Measurements from ENCODE around the gene CDC42BPB. TPM values are rescaled to one million over a fixed set of nuclear protein-coding genes. Genes with fewer than 3 reads are reported as not detected.

The CDC42BPB gene
- total and polyA plus RNA-seq, 2 of the 4 experiments (the other 2 are of a cell fraction) = 49.1 to 81.4 TPM

DNA sequence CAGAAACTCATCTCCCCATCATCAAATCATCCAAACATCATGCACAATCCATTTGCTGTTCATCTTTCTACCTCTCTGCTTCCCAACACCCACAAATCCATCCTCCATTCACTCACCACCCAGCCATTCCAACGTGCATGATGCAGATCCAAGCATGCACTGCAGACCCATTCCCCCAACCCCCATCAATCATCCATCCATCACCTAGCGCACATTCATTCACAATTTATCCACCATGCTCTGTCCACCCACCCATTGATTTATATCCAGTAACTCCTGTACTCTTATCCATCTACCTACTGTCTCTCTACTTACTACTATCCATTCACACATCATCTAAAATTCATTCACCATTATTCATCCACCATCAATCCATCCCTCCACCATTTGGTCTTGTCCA is 138.9 kb downstream of the CDC42BPB start:
- Histone ChIP-seq H3K4me3 (ENCODE audit: insufficient read depth, low read depth, low read length) (no peak overlapping the region), H3K4me2 (ENCODE audit: low read depth, low read length) (no peak overlapping the region), H3K9me3 (ENCODE audit: control insufficient read depth, insufficient read depth, low read length) (peaks cover 2% of the 10 kb centered on the region; the same call in 1 of the 2 replicates), H3K9ac (ENCODE audit: low read depth, low read length) (no peak overlapping the region), H2AK9ac (replicated peaks; ENCODE audit: low read depth, low read length, poor library complexity) (no peak overlapping the region), H3K56ac (ENCODE audit: extremely low read depth, insufficient read depth, low read length) (no peak overlapping the region), H3K4me1 (ENCODE audit: control insufficient read depth, insufficient read depth, low read length) (no peaks in the 10 kb centered on the region), H3K27me3 (ENCODE audit: control insufficient read depth, insufficient read depth, low read length) (peaks cover 17% of the 10 kb centered on the region), H2BK120ac (ENCODE audit: low read depth, low read length) (no peak overlapping the region), H2BK15ac (ENCODE audit: low read depth, low read length) (no peak overlapping the region), H4K8ac (ENCODE audit: low read depth in 2 of 2, low read length in 2 of 2) (no peak overlapping the region), H2AK5ac (ENCODE audit: low read depth, low read length) (no peak overlapping the region), H2AFZ (replicated peaks; ENCODE audit: low read length, poor library complexity) (no peak overlapping the region), H3K79me1 (ENCODE audit: low read depth in 1 of 2, low read length in 2 of 2) (no peaks in the 10 kb centered on the region), H4K20me1 (ENCODE audit: insufficient read depth, low read length) (no peaks in the 10 kb centered on the region; the same call in 1 of the 2 replicates), H4K5ac (ENCODE audit: low read depth, low read length) (no peak overlapping the region), H2BK5ac (ENCODE audit: low read depth, low read length, poor library complexity, severe bottlenecking) (no peak overlapping the region), H3K36me3 (ENCODE audit: control insufficient read depth, insufficient read depth, low read length) (no peaks in the 10 kb centered on the region), H3K4ac (ENCODE audit: low read depth, low read length) (no peak overlapping the region), H3K18ac (ENCODE audit: low read depth, low read length) (no peak overlapping the region), H4K91ac (ENCODE audit: insufficient read depth, low read depth, low read length) (no peak overlapping the region), H3K23ac (ENCODE audit: low read depth, low read length) (no peak overlapping the region), H3K14ac (replicated peaks; ENCODE audit: low read depth, low read length) (no peak overlapping the region), H3K27ac (ENCODE audit: insufficient read depth, low read length) (no peak overlapping the region), H2BK20ac (ENCODE audit: low read depth, low read length) (no peak overlapping the region), H3K9me1 (ENCODE audit: insufficient read depth, low read length) (0 out of 2 replicates have a peak, but pooled peaks cover 3% of the 10 kb centered on the region)
- intact Hi-C loops (cut with micrococcal nuclease) (loop anchor here (1.0 to 10.0 kb wide), 3 partner anchors 143 to 396 kb away; partner anchors contain the start of gene RCOR1), dilution Hi-C loops (cut with HindIII; ENCODE audit: low sequenced_read_pairs, unreplicated experiment) (no loop called here), in situ Hi-C loops (cut with MboI; ENCODE audit: low sequenced_read_pairs) (loop anchor here (10.0 kb wide), 2 partner anchors 144 to 224 kb away; partner anchors contain the start of gene TRAF3)
- CTCF ChIA-PET = interaction anchor here (0.8 kb wide), 1 partner anchor 216 kb away, joined by 3 read pairs; no protein-coding TSS in a partner anchor
- BruUV-seq (replicated peaks) = no TSS peak
- WGBS, 2 experiments (ENCODE audit: extremely low coverage in 2 of 2, insufficient read length in 1 of 2) = 11% methylated on average over 1 of the region's 2 CpGs; no CpG with 5 or more reads in 1 of the 2 experiments
- no peak for ATAC-seq (ENCODE audit: low read depth)
- POLR2A ChIA-PET (ENCODE audit: unreplicated experiment) = no interaction called here
- no peak for DNase-seq
- TF ChIP-seq CHD1 (IDR thresholded peaks at IDR 0.05; ENCODE audit: low read depth, low read length) (no peak), MAZ (IDR thresholded peaks at IDR 0.05; ENCODE audit: borderline replicate concordance, low read depth, low read length) (no peak), POLR2A (IDR thresholded peaks at IDR 0.05; ENCODE audit: low read depth, low read length) (no peak), SMC3 (IDR thresholded peaks at IDR 0.05; ENCODE audit: low read depth, low read length) (no peak), NFE2L2 (IDR thresholded peaks at IDR 0.05; ENCODE audit: low read depth, low read length) (no peak), CEBPB (IDR thresholded peaks at IDR 0.05; ENCODE audit: low read depth, low read length) (no peak), RFX5 (IDR thresholded peaks at IDR 0.05; ENCODE audit: low read depth, low read length) (no peak), FOS (IDR thresholded peaks at IDR 0.05; ENCODE audit: low read depth, low read length) (no peak), RCOR1 (IDR thresholded peaks at IDR 0.05; ENCODE audit: insufficient replicate concordance, low read length) (no peak), MAFK (IDR thresholded peaks at IDR 0.05; ENCODE audit: low read depth, low read length) (no peak), RAD21 (IDR thresholded peaks at IDR 0.05; ENCODE audit: low read length) (no peak), BHLHE40 (IDR thresholded peaks at IDR 0.05; ENCODE audit: low read depth, low read length) (no peak), MXI1 (IDR thresholded peaks at IDR 0.05; ENCODE audit: borderline replicate concordance, low read depth, low read length) (no peak), CTCF (conservative IDR thresholded peaks at IDR 0.05; ENCODE audit: low read depth, low read length) (no peak), USF2 (IDR thresholded peaks at IDR 0.05; ENCODE audit: low read depth, low read length) (no peak)
- TF ChIP-seq, protein P1, sequence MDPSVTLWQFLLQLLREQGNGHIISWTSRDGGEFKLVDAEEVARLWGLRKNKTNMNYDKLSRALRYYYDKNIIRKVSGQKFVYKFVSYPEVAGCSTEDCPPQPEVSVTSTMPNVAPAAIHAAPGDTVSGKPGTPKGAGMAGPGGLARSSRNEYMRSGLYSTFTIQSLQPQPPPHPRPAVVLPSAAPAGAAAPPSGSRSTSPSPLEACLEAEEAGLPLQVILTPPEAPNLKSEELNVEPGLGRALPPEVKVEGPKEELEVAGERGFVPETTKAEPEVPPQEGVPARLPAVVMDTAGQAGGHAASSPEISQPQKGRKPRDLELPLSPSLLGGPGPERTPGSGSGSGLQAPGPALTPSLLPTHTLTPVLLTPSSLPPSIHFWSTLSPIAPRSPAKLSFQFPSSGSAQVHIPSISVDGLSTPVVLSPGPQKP (IDR thresholded peaks at IDR 0.05; ENCODE audit: borderline replicate concordance, low read depth, low read length) = no peak
